Lower lobe of right lung (tissue), 2 donors: ENCODE results near the gene KMT2D. TPM values are rescaled to one million over a fixed set of nuclear protein-coding genes. Genes with fewer than 3 reads are reported as not detected.

Source experiments
- ATAC-seq, 2 donors: fragments of 200-7000 bp; cut with Tn5 transposase; one replicate each; pipeline ENCODE4 v1.9.1; 2020 to 2022; ENCODE audit warnings: mild to moderate bottlenecking in 2 of 2, moderate library complexity in 2 of 2
- DNase-seq: peaks from one replicate; pipeline ENCODE4 v3.0.0-alpha.2; 2020
- H3K27ac ChIP-seq: fragments of 200-600 bp; one replicate; pipeline ENCODE4 v1.8.0; 2022
- H3K27me3 ChIP-seq: fragments of 200-600 bp; one replicate; pipeline ENCODE4 v1.8.0; 2022; ENCODE audit warnings: low read depth
- H3K36me3 ChIP-seq: fragments of 200-600 bp; one replicate; pipeline ENCODE4 v1.8.0; 2022; ENCODE audit warnings: mild to moderate bottlenecking
- H3K4me1 ChIP-seq: fragments of 200-600 bp; one replicate; pipeline ENCODE4 v1.8.0; 2022
- H3K4me3 ChIP-seq: fragments of 200-600 bp; one replicate; pipeline ENCODE4 v1.8.0; 2022; ENCODE audit warnings: mild to moderate bottlenecking
- H3K9me3 ChIP-seq: fragments of 200-600 bp; one replicate; pipeline ENCODE4 v1.8.0; 2022
- CTCF ChIP-seq: fragments of 200-600 bp; IDR thresholded peaks from one replicate; pipeline ENCODE4 v1.8.0; 2022; ENCODE audit warnings: antibody characterized with exemption, mild to moderate bottlenecking
- intact Hi-C: fragments of 100-400 bp; cut with DNase I; formaldehyde crosslinking; loops from one replicate; pipeline ENCODE4 v1.11.0; 2022
- total RNA-seq: library from RNA; stranded (reverse); fragmentation: NEBNext Ultra II Directional; extraction: Animal tissue kit (Norgen Biotek cat#: 25700); gene quantifications from one replicate; pipeline ENCODE4 v1.2.1, GENCODE V29; 2021
- donor health status: DM: no; HTN: yes; CAD: no; lungs with severe emphysema.

The KMT2D gene
- total RNA-seq, 1 donor from 2014 or later = 114 TPM

DNA sequence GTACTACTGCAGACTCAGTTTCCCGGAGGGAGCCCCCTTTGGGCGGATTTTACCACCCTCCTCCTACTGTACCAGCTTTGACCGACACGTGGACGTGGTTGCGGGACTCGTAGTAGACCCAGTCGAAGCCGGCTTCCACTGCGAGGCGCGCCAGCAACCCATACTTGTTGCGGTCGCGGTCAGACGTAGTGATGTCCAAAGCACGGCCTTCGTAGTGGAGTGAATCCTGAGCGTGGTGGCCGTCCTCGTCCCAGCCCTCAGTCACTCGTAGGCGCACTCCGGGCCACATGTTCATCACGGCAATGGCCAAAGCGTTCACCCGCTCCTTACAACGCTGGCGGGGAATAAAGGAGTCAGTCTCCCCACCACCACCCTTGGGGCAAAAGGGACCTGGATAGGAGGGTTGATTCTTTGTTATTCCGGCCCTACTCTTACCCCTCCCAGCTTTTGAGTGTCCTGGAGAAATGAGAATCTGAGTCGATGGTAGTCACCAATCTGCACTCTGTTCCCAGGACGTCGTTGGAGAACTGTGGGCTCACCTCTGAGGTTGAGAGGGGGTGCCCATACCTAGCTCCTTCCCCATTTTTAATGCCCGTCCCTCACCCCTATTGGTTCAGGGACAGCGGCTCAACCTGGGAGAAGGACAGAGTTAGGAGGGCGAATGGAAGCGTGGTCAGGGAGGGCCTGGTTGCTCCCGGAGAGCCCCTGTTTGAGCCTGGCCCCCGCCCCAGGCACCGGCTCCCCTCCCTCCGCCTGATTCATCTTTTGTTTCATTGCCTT is 30.7 kb upstream of the KMT2D start:
- Histone ChIP-seq H3K4me3 (no peak overlapping the region), H3K9me3 (no peaks in the 10 kb centered on the region), H3K4me1 (peaks cover 72% of the 10 kb centered on the region), H3K36me3 (peaks cover 5% of the 10 kb centered on the region), H3K27ac (no peak overlapping the region), H3K27me3 (peaks cover 64% of the 10 kb centered on the region)
- ATAC-seq = no peak
- intact Hi-C loops = no loop called here
- DNase-seq = no peak
- no peak for TF ChIP-seq CTCF

- DNase-seq (peak; percentile 52), ATAC-seq (peak in 1 of 2 donors; percentile 20)
- no peak for TF ChIP-seq CTCF
- peak overlapping the region; percentile 45 for H3K4me3 ChIP-seq
- intact Hi-C loops = no loop called here
- H3K27ac ChIP-seq = no peak overlapping the region
- peaks cover 64% of the 10 kb centered on the region for H3K27me3 ChIP-seq
- H3K9me3 ChIP-seq = no peaks in the 10 kb centered on the region
- H3K36me3 ChIP-seq = no peaks in the 10 kb centered on the region
- peaks cover 71% of the 10 kb centered on the region for H3K4me1 ChIP-seq
These were observed 29.5 kb upstream of the KMT2D start for GRCh38 chr12:49089821-49090773.

DNA sequence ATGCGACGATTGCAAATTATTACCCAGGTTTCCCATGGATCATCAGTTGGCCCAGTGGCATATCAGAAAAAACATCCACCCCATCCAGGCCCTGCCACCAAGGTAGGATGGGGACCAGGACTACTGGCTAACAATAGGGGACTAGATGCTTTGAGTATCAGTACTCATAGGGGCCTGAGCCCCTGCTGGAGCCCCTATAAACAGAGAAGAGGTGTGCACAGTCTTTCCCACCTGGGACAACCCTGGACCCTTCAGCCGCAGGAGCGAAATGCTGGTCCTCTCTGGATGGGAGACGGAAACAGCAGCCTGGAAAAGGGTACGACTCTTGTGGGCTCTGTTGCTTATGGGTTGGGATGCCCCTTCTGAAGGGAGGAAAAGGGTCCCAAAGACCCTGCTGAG is 28.3 kb upstream of the KMT2D start:
- no peaks in the 10 kb centered on the region for H3K36me3 ChIP-seq
- DNase-seq (no peak), ATAC-seq (no peak)
- no peak overlapping the region for H3K4me3 ChIP-seq
- H3K27me3 ChIP-seq = peaks cover 55% of the 10 kb centered on the region
- no peak overlapping the region for H3K27ac ChIP-seq
- TF ChIP-seq CTCF = no peak
- H3K9me3 ChIP-seq = no peaks in the 10 kb centered on the region
- H3K4me1 ChIP-seq = peaks cover 59% of the 10 kb centered on the region
- intact Hi-C loops = no loop called here

DNA sequence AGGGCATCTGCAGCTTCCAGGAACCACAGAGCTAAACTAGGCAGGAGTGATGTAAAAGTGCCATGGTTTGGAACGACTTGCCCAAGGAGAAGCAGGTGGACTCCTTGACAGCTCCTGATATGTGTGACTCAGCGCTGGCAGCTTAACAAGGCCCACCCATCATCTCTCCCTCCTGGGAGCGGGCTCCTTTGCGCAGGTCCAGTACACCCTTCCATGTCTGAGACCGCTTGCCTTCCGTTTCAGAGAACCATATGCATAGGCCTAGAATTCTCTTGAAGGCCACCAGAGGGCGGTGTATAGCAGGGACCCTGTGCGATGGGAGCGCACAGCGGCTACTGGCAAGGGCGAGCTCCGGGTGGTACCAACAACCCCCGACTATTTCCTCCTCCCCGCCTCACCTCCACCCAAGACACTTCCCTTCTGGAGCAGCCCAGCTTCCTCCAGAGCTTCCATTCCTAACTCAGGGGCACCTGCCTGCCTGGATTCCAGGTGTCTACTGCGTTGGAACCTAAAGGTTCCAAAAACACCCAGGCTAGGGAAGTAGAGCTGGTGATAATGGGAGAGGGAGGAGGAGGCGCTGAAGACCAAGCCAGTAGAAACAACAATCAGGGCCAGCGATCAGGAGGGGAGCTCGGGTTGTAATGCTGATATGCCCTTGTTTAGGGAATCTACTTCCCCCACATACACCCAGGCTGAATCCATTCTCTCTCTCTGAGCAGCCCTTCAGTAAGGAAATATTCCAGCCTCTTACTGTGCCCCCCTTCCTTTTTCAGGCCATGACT is 27.7 kb upstream of the KMT2D start:
- H3K9me3 ChIP-seq = no peaks in the 10 kb centered on the region
- no peaks in the 10 kb centered on the region for H3K36me3 ChIP-seq
- peak; percentile 91 for TF ChIP-seq CTCF
- ATAC-seq (peak; percentile 92 to 95), DNase-seq (peak; percentile 81)
- H3K4me1 ChIP-seq = peaks cover 53% of the 10 kb centered on the region
- H3K27ac ChIP-seq = no peak overlapping the region
- H3K27me3 ChIP-seq = peaks cover 49% of the 10 kb centered on the region
- H3K4me3 ChIP-seq = no peak overlapping the region
- intact Hi-C loops = no loop called here

DNA sequence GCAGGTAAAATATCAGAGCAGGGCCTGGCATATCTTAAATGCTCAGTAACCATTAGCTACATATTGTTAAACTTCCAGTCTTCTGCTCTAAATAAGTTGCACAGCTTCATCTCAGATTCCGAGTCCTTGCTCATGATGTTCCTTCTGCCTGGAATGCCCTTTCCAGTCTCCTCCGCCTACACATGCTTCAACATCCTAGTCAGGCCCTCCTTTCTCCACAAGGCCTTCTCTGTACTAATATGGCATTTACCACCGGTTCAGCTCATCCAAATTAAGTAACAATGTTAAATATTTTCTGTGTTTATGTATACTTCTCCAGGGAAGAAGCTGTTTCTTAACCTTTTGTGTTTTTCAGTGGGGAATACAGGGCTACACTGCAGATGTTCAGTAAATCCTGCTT is 25.5 kb upstream of the KMT2D start:
- TF ChIP-seq CTCF = no peak
- no peak overlapping the region for H3K4me3 ChIP-seq
- intact Hi-C loops = no loop called here
- no peak overlapping the region for H3K27ac ChIP-seq
- no peak for DNase-seq
- no peak for ATAC-seq
- peaks cover 32% of the 10 kb centered on the region for H3K4me1 ChIP-seq
- no peaks in the 10 kb centered on the region for H3K9me3 ChIP-seq
- peaks cover 27% of the 10 kb centered on the region for H3K27me3 ChIP-seq
- no peaks in the 10 kb centered on the region for H3K36me3 ChIP-seq
